ENCODE results near the gene SELE.

Gene SELE

GRCh38 chr1:169679692-169680091 lies 54.2 kb downstream of the SELE start:
- Histone ChIP-seq H2AFZ (ENCODE audit: low read length) (no peak overlapping the region), H3K4me3 (ENCODE audit: low read length, poor library complexity, severe bottlenecking) (no peak overlapping the region), H3K4me2 (ENCODE audit: low read depth, low read length, poor library complexity, severe bottlenecking) (no peak overlapping the region)

DNA sequence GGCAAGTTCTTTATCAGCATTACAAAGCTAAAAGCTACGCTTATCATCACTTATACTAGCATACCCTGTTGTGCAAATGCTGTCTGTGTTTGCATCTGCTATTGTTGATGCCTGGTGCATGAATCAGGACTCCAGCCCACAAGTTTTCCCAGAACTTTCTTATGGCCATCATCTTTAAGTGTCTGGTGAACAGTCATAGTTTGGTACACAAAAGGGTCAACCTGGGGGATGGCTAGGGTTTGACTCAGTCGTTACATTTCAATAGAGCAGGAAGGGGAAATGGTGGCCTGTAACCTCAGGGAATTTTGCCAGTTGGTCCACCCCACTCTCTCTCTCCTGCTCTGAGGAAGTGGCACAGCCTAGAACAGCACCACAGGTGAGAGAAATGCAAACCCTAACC lies 57.9 kb downstream of the SELE start:
- Histone ChIP-seq H4K20me1 (ENCODE audit: insufficient read depth, low read length, poor library complexity, severe bottlenecking) (no peaks in the 10 kb centered on the region), H3K9me3 (ENCODE audit: insufficient read depth, low read depth, low read length) (peaks cover 10% of the 10 kb centered on the region; the same call in 1 of the 2 replicates), H3K4me1 (ENCODE audit: insufficient read depth, low read length, poor library complexity, severe bottlenecking) (peaks cover 61% of the 10 kb centered on the region), H3K79me2 (ENCODE audit: insufficient read depth, low read length) (no peaks in the 10 kb centered on the region), H3K36me3 (ENCODE audit: insufficient read depth, low read length) (no peaks in the 10 kb centered on the region; the same call in 1 of the 2 replicates), H3K4me2 (ENCODE audit: low read depth, low read length, poor library complexity, severe bottlenecking) (peak overlapping the region; percentile 61), H3K9ac (ENCODE audit: low read depth, low read length, poor library complexity, severe bottlenecking) (peak overlapping the region; percentile 53), H3F3A (ENCODE audit: low read depth) (peaks cover 10% of the 10 kb centered on the region), H3K4me3 (ENCODE audit: low read length, poor library complexity, severe bottlenecking) (peak overlapping the region; percentile 14), H2AFZ (ENCODE audit: low read length) (peak overlapping the region; percentile 40; the same call in 1 of the 2 replicates), H3K27me3 (ENCODE audit: insufficient read depth, low read length, poor library complexity, severe bottlenecking) (no peaks in the 10 kb centered on the region), H3K9me2 (replicated peaks; ENCODE audit: low read depth, low read length) (no peaks in the 10 kb centered on the region)
- TF ChIP-seq EZH2phosphoT487 (IDR thresholded peaks at IDR 0.05; ENCODE audit: borderline replicate concordance) (no peak), CTCF (conservative IDR thresholded peaks at IDR 0.05; ENCODE audit: low read length) (no peak)

More at GRCh38 chr1:169679692-169680091, 54.2 kb downstream of the SELE start:
- Histone ChIP-seq H3K36me3 (ENCODE audit: insufficient read depth, low read length) (no peaks in the 10 kb centered on the region), H3K4me1 (ENCODE audit: insufficient read depth, low read length, poor library complexity, severe bottlenecking) (peaks cover 59% of the 10 kb centered on the region), H3K9me3 (ENCODE audit: insufficient read depth, low read depth, low read length) (no peaks in the 10 kb centered on the region), H3K9me2 (replicated peaks; ENCODE audit: low read depth, low read length) (no peaks in the 10 kb centered on the region), H3K9ac (ENCODE audit: low read depth, low read length, poor library complexity, severe bottlenecking) (no peak overlapping the region), H3K27me3 (ENCODE audit: insufficient read depth, low read length, poor library complexity, severe bottlenecking) (no peaks in the 10 kb centered on the region), H3F3A (ENCODE audit: low read depth) (no peaks in the 10 kb centered on the region), H3K79me2 (ENCODE audit: insufficient read depth, low read length) (no peaks in the 10 kb centered on the region), H4K20me1 (ENCODE audit: insufficient read depth, low read length, poor library complexity, severe bottlenecking) (no peaks in the 10 kb centered on the region)
- no peak for TF ChIP-seq CTCF (conservative IDR thresholded peaks at IDR 0.05; ENCODE audit: low read length)
- TF ChIP-seq EZH2phosphoT487 (IDR thresholded peaks at IDR 0.05; ENCODE audit: borderline replicate concordance): no peak
